ENCODE data around the gene PHEX. TPM values are rescaled to one million over a fixed set of nuclear protein-coding genes. Genes with fewer than 3 reads are reported as not detected.

Gene PHEX
- polyA plus RNA-seq, 4 donors, result 0.32 to 0.51 (median 0.41) TPM

DNA sequence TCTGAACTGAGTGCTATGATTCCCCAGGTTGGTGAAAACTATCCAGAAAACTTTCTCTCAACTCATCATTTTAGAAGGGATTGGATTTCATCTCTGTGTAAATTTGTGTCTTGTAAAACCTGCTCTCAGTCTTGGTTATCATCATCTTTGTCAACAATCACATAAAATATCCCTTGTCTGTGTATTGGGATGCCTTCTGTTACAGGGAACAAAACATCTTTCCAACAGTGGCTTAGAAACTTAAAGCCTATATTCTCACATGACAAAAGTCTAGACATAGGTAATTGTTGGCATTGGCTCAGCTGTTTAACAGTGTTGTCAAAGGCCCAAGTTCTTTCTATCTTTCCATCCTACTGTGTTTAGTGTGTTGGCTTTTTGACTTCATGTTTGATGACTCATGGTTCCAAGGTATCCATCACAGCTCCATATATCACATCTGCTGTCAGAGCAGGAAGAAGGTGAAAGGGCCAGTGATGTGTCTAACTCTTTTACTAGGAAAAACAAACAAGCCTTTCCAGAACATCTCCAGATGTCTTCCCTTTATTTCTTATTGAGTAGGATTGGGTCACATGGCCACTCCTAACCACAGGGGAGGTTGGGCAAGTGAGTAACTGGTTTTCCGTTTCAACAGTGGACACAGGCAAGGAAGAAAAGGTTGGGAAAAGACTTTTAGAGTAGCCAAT lies 65.0 kb downstream of the PHEX start:
- DNase-seq (ENCODE audit: low read depth in 4 of 4, low spot score in 2 of 4), result no peak

- DNase-seq (ENCODE audit: low read depth in 4 of 4, low spot score in 2 of 4), result no peak
Measured at GRCh38 chrX:22105231-22105630, 73.1 kb downstream of the PHEX start.

- no peak for DNase-seq (ENCODE audit: low read depth in 4 of 4, low spot score in 2 of 4)
Measured at GRCh38 chrX:22105971-22106370, 73.8 kb downstream of the PHEX start.

GRCh38 chrX:22109442-22109841 lies 77.3 kb downstream of the PHEX start:
- DNase-seq (ENCODE audit: low read depth in 4 of 4, low spot score in 2 of 4), result no peak

- DNase-seq (ENCODE audit: low read depth in 4 of 4, low spot score in 2 of 4), result no peak
Measured at GRCh38 chrX:22110729-22111494, 78.8 kb downstream of the PHEX start.

DNA sequence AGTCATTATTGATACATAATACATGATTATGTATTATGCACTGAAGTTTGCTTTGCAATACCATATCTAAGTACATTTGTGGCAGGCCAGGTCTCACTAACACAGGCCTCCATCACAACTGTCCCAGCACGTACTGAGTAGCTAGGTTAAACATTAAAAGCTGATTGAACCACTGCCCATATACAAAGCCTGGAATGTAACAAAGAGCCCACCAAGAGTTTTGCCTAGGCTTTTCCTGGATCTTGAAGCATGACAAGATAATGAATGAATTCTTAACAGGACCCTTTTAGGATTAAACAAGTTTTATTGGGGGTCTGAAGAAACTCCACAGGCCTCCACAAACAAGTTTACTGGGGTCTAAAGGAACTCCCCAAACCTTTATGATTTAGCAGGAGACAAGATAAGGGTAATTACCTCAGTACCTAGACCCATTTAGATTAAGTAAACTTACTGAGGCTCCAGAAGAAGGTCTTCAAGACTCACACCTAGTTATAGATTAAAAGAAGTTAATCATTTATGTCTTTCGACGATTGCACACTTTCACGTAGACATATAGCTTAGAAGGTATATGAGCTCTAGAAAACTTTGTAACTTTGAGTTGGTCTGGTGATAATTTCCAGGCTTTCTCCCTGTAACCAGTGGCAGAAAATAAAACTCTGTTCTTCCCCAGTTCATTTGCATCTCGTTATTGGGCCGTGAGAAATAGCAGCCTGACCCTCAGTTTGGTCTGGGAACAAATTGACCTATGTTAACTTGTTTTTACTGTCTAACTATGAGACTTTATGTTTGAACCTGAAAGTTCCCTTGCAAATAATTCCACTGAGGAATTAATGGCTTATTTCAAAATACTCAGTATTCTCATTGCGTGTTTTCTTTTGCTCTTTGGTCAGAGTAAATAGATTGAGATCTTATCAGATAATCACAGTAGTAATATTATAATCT lies 84.8 kb downstream of the PHEX start:
- DNase-seq (ENCODE audit: low read depth in 4 of 4, low spot score in 2 of 4), result no peak

- no peak for DNase-seq (ENCODE audit: low read depth in 4 of 4, low spot score in 2 of 4)
Measured at GRCh38 chrX:22117633-22118032, 85.5 kb downstream of the PHEX start.

GRCh38 chrX:22118161-22118830 lies 86.2 kb downstream of the PHEX start:
- no peak for DNase-seq (ENCODE audit: low read depth in 4 of 4, low spot score in 2 of 4)

DNA sequence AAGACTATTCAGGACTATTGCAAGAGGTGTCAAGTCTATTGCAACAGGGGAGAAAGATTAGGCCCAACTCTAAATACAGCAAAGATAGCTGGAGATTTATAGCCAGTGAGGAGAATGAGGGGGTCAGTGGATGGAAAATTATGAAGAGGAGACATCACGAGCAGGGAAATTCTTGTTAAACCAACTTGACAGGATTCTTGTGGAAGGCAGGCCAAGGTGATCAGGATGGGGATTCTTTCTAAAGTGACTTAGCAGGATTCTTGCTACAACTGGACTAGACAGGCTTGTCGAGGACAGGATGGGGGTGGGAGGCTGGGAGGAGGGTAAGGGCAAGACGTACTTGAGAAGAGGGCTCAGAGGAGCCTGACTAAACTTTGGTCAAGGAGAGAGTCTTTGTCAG lies 89.0 kb downstream of the PHEX start:
- no peak for DNase-seq (ENCODE audit: low read depth in 4 of 4, low spot score in 2 of 4)

DNA sequence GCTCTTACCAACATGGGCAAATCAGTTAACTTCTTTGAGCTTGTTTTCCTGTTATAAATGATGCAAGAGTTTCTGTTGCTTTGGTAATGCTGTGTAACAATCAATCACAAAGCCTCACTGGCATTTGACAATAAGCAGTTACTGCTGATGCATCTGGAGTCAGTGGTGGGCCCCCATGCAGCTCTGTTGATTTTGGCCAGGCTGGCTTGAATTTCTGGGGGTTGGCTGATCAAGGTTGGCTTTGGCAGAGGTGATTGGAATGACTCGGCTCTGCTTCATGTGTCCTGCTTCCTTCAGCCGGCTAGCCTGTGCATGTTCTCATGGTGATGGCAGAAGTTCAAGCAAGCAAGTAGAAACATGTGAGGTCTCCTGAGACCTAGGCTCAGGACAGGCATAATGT lies 90.4 kb downstream of the PHEX start:
- DNase-seq (ENCODE audit: low read depth in 4 of 4, low spot score in 2 of 4), result no peak

GRCh38 chrX:22124098-22124497 lies 92.0 kb downstream of the PHEX start:
- DNase-seq (ENCODE audit: low read depth in 4 of 4, low spot score in 2 of 4), result no peak

DNA sequence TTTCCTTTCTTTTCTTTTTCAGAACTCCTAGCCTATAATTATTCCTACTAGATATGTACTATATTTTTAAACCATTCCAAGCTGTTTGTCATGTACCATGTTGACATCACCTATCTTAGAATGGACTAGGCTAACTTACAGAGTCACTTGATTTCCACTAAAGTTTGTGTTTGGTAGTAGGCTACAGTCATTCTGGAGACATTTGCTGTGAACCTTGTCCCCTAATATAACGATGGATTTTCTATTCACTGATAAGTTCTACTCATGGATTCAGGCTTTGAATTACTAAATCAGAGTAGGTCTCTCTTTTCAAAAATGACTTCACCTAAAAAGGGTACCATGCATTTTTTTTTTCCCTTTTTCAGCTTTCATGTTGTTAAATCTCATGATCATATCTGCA lies 93.4 kb downstream of the PHEX start:
- DNase-seq (ENCODE audit: low read depth in 4 of 4, low spot score in 2 of 4), result no peak

DNA sequence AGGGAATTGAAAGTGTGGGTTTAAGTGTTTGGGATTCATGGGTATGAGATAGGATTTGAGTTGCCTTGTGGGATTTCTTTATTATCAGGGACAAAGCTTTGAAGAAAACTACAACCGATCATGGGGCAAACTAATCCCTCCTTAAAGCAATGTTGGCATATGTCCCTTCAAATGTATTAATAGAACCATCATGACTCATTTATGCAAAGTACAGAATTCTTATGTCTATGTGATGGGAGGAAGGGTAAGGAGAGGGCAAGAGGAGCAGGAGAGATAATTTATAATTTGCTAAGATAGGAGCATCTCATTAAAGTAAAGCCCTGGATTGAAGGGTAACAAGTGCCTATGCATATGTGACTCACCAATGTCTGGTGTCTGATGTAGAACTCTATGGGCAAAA lies 94.2 kb downstream of the PHEX start:
- no peak for DNase-seq (ENCODE audit: low read depth in 4 of 4, low spot score in 2 of 4)

DNA sequence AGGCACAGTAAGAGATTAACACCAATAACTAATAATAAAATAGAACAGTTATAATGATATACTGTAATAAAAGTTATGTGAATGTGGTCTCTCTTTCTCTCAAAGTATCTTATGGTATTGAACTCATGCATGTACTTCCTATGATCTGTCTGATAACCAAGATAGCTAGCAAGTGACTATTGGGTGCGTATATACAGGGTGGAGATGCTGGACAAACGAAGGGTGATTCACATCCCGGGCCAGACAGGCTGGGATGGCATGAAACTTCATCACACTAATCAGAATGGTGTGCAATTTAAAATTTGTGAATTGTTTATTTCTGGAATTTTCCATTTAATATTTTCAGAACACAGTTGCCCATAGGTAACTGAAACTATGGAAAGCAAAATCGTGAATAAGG lies 96.8 kb downstream of the PHEX start:
- no peak for DNase-seq (ENCODE audit: low read depth in 4 of 4, low spot score in 2 of 4)

- DNase-seq (ENCODE audit: low read depth in 4 of 4, low spot score in 2 of 4), result no peak
Measured at GRCh38 chrX:22134681-22135080, 102.6 kb downstream of the PHEX start.

DNA sequence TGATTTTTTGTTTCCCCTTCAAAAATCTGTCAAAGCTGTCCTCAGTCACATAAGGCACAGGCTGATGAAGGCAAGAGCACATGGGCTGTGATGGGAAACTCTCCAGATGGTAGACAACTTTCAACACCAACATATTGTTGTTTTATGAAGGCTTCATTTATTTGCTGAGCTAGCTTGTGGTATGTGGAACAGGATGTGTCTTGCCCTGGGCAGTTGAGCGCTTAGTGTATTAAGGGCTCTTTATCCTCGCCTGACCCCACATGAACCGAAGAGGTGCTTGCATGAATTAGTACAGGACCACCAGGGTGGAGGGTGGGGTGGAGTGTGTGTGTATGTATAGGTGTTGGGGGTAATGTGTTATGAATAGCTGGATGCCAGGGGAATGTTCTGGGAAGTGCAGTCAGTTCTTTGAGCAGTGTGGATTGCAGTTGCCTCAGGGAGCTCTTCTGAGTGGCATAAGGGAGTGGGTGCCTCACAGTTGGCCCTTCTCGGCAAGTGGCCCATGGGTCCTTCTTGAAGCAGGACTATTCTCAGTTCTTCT lies 103.1 kb downstream of the PHEX start:
- DNase-seq (ENCODE audit: low read depth in 4 of 4, low spot score in 2 of 4), result no peak

- DNase-seq (ENCODE audit: low read depth in 4 of 4, low spot score in 2 of 4), result peak in 3 of 4 donors; percentile 29 to 37 (median 32)
Measured at GRCh38 chrX:22135994-22136684, 104.0 kb downstream of the PHEX start.

- no peak for DNase-seq (ENCODE audit: low read depth in 4 of 4, low spot score in 2 of 4)
Measured at GRCh38 chrX:22136711-22137110, 104.6 kb downstream of the PHEX start.

DNA sequence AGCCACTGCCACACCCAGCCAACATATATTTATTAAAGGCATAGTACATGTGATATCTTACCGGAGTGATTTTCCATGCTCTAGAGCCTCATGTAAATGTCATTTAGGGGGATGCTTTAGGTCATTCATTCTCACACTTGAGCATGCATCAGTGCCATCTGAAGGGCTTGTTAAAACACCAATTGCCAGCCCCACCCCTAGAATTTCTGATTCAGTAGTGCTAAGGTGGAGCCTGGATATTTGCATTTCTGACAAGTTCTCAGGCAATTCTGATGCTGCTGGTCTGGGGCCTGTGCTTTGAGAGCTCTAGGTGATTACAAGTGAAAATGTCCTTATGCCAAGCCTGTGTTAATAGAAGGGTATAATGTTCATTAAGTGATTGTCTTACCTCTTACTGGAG lies 107.7 kb downstream of the PHEX start:
- no peak for DNase-seq (ENCODE audit: low read depth in 4 of 4, low spot score in 2 of 4)
